Stimulated activated naive CD4-positive, alpha-beta T cell (primary cell): ENCODE measurements around the gene ADAT1.

Experiments used
- DNase-seq, 6 experiments: peaks; one replicate each; lab custom pipeline; 2025; lab: John Stamatoyannopoulos, UW

The ADAT1 gene

DNA sequence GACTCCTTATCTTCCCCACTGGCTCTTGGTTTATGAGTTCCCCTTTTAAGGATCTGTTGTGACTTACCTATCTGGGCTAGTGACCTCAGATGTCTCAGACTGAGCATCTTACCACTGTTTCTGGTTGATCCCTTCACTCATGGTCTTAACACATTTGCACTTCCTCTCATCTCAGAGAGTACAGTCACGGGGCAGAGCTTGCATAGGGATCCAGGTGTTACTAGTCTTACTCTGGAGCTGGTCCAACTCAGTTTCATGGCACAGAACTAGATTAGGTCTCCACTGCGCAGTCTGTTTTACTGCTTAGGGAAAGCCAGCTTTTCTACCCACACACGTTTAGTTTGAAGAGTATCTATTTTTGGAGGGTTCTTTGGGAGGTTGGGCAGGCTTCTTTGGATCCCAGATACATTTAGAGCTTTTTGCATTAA is 46.7 kb downstream of the ADAT1 start:
- DNase-seq: no peak

DNA sequence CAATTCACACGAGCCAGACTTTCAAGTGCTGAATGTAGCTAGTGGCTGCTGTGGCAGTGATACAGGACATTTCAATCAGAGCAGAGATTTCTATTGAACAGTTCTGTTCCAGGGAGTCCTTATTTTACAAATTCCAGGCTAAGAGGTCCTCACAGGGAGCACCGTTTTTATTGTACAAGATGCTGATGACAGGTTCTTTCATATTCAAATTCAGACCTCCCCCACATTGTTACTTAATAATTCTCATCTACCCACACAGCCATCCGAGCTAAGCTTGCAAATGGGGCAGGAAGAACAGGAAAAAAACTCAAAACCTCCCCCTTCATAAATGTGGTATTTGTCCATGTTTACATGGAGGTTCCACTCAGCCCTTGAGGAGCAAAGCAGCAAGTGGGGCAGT is 47.1 kb downstream of the ADAT1 start:
- DNase-seq: no peak

DNA sequence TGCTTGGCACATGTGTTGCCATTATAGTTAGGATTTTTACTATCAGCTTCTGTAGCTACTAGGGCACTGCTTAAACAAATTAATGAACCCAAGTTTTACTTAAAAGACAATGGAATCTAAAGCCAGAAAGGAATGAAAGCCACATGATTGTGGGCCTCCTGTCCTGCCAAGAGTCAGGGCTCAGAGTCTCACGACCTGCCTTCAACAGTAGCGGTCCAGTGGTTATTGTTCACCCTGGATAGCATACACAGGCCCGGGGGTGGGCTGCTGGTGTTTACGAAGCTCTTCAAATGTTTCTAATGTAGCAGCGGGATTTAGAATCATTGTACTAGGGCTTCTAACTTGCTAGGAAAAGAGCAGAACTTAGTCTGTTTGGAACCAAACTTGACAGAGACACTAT is 49.1 kb downstream of the ADAT1 start:
- no peak for DNase-seq

DNA sequence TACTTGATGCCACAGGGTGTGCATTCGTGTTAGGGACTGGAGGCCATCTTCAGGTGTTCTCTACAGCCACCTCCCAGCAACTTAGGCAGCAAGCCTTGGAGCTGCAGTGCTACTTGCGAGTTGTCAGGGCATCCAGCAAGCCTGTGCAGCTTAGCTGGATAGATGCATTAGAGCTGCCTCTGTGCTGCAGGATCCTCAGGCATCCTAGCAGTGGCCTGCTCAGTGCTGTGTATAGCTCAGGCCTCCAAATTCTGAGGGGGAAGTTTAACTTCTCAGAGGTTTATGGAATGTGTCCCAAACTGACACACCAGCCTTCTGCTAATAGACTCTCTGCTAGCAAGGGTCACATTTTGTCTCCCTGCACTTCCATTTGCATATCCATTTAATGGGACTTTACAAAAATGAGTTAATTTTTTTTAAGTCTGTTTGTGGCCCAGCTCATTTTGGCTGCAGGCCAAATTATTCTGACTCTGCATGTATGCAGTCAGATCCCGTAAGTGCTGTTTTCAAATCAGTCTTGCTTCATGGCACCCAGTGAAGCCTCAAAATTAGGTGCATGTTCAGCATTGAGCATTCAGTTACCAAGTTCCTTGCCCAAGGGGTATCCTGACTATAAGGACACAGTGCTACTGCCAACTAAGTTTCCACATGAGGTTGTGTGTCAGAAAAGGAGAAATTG is 50.1 kb downstream of the ADAT1 start:
- no peak for DNase-seq

DNA sequence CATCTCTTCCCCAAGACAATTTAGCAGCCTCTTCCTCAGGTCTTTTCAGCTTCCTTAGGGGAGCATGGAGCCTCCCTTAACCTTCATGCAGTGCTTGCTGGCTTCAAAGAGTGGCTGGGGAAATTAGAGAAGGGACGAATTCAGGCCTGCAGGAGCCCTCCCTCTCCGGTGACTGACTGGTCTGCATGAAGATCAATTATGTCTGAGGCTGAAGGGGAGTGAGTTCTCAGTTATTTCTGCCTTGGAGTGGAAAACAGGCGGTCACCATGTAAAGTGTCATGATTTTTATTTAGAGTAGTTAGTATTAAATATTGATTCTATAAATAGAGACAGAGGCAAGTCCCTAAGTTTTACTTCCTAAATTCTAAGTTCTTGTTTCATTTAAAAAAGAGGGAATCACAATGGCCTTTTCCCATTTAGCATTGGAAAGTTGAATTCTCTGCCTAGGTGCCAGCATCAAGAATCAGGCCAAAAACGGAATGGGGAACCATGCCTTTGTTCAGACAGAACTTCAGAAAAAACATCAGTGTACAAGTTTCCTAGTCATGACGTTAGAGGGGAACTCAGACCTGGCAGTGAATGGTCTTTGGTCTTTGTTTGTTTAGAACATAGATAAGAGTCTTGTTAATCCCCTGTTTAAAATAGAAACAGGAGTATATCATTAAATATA is 52.5 kb downstream of the ADAT1 start:
- no peak for DNase-seq

DNA sequence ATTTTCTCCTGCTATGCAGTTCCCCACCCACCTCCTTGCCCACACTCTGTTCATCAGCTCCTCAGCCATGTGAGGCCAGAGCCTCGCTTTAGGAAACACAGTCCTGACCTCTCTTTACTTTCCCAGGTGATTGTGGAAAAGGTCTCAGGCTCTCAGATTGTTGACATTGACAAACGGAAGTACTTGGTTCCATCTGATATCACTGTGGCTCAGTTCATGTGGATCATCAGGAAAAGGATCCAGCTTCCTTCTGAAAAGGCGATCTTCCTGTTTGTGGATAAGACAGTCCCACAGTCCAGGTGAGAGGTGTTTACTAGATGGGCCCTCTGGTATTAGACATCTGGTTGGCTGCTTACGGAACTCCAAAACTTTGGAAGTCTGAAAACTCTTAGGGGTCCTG is 55.2 kb downstream of the ADAT1 start:
- DNase-seq: no peak

DNA sequence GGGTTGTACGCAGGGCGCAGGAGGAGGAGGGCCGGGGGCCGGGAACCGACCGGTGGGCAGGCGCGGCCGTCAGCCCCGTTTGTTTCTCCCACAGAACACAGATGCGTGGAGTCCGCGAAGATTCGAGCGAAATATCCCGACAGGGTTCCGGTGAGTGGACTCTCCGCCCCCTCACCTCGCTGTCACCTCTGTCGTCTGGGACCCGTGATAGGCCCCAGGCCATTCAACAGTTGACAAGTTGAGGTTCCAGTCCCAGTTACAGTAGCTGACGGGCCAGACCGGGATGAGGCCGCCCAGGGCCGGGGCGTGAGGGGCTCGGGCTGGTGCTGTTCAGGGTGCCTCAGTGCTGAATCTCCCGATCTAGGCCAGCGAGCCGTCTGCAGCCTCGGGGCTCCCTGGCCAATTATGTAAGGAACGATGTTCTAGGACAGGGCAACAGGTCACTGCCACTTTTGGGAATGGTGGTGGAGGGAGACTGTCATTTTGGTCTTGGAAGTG is 56.3 kb downstream of the ADAT1 start:
- DNase-seq: peak in 4 of 6 experiments; percentile 18 to 41 (median 34)

DNA sequence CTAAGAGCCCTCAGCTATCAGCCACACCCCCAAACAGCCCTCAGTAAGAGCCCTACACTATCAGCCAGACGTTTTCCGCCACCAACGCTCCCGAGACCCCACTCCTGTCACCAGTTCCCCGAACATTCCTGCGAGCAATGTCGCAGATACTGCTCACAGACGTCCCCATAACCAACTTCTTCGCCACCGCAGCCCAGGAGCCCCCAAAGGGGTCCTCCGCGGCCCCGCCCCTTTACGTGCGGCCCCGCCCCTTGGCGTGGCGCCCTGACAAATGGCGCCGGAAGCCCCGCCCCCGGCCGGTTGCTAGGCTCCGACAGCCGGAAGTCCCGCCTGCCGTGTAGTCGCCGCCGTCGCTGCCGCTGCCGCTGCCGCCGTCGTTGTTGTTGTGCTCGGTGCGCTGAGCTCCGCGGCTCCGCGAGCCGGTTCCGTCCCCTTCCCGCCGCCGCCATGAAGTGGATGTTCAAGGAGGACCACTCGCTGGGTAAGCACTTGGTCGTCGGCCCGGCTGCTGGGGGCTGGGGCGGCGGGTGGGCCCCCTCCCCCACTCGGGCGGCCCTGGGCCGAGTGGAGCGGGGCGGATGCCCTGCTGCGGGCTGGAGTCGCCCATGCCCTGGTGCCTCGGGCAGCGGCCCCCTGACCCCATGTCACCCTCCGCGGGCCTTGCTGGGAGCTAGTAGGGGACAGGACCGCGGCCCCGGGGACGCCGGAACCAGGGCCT is 56.9 kb downstream of the ADAT1 start, which contains the start of gene GABARAPL2:
GABARAPL2 (plus strand) TSS at position 340 of the 718 bp plus-strand sequence; CDS start at position 448, 108 bp downstream.
- DNase-seq: peak; percentile 82 to 95 (median 90)

DNA sequence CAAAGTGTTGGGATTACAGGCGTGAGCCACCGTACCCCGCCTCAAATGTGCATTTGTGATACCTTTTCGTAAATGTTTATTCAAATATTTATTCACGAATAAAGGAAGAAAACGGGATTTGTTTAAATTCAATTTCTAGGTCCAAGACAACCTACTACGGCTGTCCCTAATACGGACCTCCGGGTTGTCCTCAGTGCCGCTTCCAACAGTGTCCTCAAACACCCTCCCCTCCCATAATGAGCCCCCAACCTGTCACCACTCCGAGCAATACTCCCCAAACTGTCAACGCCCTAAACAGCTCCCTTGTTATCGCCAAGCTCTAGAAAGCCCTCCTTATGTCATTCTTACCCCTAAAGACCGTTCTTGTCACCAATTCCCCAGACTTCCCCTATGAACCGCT is 57.4 kb downstream of the ADAT1 start:
- DNase-seq: no peak

DNA sequence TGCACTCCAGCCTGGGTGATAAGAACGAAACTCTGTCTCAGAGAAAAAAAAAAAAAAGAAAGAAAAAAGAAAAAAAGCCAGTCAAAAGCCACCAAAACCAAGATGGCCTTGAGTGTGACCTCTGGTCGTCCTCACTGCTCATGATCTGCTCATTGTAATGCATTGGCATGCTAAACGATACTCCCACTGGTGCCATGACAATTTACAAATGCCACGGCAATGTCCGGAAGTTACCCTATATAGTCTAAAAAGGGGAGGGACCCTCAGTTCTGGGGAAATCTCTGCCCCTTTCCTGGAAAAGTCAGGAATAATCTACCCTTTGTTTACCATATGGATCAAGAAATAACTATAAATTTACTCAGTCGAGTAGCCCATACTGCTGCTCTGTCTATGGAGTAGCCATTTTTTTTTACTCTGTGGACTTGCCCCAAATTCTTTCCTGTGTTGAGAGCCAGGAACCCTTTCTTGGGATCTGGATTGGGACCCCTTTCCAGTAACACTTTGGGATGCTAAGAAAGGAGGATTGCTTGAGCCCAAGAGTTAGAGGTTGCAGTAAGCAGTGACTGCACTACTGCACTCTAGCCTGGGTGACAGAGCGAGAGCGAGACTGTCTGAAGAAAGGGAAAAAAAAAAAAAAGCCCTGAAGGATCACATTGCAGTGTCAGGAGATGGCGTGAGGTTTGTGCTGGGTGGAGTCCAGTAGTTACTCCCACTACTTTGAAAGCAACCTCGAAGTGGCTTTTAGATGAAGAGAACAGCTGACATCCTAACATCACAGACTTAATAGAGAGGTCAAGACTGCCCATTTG is 63.3 kb downstream of the ADAT1 start:
- DNase-seq: no peak

DNA sequence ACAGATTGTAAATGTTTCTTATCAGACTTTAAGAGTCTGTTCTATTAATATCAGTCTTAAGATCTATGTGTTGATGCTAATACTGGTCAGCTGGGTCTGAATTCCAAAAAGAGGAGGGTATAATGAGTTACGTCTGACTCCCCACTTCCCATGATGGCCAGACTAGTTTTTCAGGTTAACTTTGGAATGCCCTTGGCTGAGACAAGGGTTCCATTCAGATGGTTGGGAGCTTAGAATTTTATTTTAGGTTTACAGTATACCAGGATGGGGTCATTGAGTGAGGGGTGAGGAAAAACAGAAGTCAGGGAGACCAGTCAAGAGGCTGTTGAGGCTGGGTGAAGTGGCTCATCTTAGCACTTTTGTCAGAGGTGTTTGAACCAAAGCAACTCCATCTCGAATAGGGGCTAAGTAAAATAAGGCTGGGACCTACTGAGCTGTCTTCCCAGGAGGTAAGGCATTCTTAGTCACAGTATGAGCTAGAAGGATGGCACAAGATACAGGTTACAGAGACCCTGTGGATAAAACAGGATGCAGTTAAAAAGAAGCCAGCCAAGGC is 64.2 kb downstream of the ADAT1 start:
- no peak for DNase-seq

DNA sequence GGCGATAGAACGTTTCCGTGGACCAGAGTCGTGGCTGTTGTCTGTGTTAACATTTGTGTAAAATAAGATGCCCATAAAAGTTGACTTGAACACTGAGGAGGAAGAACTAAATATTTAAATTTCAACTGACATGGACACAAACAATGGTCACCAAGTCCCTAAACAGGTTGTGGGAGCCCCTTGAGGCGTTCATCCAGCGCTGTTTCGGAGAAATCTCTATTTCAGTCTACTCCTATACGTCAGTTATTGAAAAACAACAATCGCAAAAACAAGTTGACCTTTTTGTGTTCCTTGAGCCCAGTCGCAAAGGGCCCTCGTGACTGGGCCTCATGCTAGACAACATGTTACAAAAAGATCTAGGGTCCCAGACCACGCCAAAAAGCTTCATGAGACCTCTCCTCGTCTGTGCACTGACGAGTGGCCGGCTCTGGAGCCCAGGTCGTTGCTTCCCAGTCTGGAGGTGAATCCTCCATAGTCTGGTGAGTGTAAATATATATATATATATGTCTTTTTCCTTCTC is 66.6 kb downstream of the ADAT1 start:
- no peak for DNase-seq

DNA sequence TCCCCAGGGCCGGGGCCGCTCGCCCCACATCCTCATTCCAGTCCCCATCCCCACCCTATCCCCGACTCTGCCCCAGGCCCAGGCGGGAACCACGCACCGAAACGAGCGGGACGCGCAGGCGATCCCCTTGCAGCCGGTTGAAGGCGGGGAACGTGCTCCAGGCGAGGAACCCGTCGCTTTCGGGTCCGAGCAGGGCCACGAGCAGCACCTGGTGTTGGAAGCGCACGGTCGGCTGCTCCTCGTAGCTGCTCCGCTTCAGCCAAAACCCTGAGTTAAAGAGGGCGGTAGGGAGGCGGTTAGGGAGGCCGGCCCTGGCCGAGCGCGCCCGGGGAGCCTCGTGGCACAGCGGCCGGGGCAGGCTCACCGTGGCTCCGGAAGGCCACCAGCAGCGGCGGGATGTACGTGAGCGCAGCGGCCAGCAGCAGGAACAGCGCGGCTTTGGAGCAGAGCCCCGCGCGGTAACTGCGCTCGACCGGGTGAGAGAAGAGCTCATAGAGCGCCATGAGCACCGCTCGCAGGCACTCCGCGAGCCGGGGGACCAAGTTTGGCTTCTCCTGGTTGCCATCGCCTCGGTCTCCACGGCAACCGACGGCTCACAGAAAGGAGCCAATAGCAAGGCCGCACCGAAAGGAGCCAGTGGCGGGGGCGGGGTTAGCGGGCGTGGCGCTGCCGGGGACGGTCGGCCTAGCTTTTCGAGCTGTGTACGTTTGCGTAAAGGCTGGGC is 67.2 kb downstream of the ADAT1 start, which contains the start of gene TMEM231:
TMEM231 (minus strand) TSS at position 546 of the 724 bp plus-strand sequence; CDS start at position 503, 43 bp downstream.
- peak; percentile 91 to 96 (median 93) for DNase-seq

DNA sequence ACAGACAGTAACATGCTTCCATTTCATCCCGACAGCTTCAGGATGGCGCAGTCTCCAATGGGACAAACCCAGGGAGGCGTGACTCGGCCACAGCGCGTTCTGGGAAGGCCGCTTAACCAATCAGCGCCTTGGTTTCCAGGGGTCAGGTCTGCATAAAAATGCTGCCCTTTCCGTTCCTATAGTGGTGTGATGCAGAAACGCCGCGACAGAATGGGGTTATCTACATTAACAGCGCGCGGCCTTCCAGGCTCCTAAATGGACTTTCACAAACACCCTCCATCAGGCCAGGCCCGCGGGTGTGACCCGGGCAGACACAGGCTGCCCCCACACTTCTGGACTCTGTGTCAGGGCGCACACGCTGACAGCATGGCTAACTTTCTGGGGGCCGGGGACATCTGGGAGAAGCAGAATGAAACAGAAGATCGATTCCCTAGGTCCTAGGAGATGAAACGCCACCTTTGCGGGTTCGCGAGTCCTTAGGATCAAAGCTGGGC is 67.8 kb downstream of the ADAT1 start:
- no peak for DNase-seq

DNA sequence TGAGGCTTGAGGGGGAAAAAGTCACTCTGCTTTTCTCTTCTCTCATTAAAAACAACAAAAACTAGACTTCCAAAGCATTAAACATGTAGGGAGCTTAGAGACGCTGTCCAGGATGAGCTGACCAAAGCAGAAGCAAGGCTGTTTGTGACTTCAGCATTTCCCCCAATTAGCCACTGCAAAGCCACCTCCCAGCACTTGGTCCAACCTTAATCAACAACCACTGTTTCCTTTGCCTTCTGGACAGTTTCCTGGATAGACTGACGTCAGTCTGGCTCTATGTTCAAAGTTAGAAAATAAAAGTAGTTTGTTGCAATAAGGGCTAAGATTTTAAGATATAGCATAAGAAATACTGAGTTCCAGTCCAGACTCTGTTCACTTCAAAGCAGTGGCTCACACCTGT is 70.1 kb downstream of the ADAT1 start:
- no peak for DNase-seq

DNA sequence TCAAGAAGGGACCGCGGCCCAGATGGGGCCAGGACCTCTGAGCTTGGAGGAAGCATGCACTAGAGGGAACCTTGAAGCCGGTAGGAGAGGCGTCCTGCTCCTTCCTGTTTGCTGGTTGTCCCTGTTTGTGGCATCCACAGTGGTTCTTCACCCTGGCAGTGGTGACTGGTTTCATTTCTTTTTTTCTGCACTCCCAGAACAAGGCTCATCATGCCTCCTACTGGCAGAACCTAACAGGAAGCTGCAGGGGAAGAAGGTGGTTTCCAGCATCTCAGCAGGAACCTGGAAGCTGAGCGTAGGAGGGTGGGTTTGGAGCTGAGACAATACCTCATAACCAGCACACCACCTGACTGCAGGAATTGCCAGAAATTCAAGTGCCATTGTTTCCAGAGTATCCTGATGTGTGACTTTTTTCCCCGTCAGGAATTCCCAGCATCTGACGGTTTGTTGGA is 72.8 kb downstream of the ADAT1 start:
- peak in 2 of 6 experiments; percentile 1 to 2 for DNase-seq
